Ishikawa (cell line): ENCODE measurements around the gene PI4K2A.

Experiments used
- EP300 ChIP-seq: IDR thresholded peaks from 2 replicates; pipeline ENCODE4 v1.6.1; 2012; ENCODE audit warnings: borderline replicate concordance
- NFIC ChIP-seq: IDR thresholded peaks from 2 replicates; pipeline ENCODE4 v1.6.1; 2012
- REST ChIP-seq: IDR thresholded peaks from 2 replicates; pipeline ENCODE4 v1.6.1; 2012; ENCODE audit warnings: low read depth, mild to moderate bottlenecking
- TAF1 ChIP-seq: IDR thresholded peaks from 2 replicates; pipeline ENCODE4 v1.6.1; 2012; ENCODE audit warnings: low read depth, mild to moderate bottlenecking
- ZBTB7A ChIP-seq: IDR thresholded peaks from 2 replicates; pipeline ENCODE4 v1.6.1; 2012; ENCODE audit warnings: low read depth

- TF ChIP-seq REST (no peak), ZBTB7A (no peak), EP300 (no peak), TAF1 (no peak), NFIC (no peak)
Observed at GRCh38 chr10:97711640-97712572, 71.4 kb downstream of the PI4K2A start.
